SK-N-SH treated with all-trans-retinoic acid at 6 μM for 48 hours (cell line): Measurements from ENCODE around the gene KCNAB3.

Experiments
- GLIS3 ChIP-seq: fragments of 250-450 bp; sonication (Bioruptor Pico); IDR thresholded peaks from 2 replicates; pipeline ENCODE4 v1.5.0; 2020; ENCODE audit warnings: mild to moderate bottlenecking, moderate library complexity
- PATZ1 ChIP-seq: fragments of 250-450 bp; sonication (Bioruptor Pico); IDR thresholded peaks from 2 replicates; pipeline ENCODE4 v1.8.0; 2020; ENCODE audit warnings: mild to moderate bottlenecking, moderate library complexity, borderline replicate concordance
- ZC3H10 ChIP-seq: fragments of 250-450 bp; sonication (Bioruptor Pico); IDR thresholded peaks from 2 replicates; pipeline ENCODE4 v1.5.1; 2021; ENCODE audit warnings: mild to moderate bottlenecking, moderate library complexity
- ZFP3 ChIP-seq: fragments of 250-450 bp; sonication (Bioruptor Pico); IDR thresholded peaks from 2 replicates; pipeline ENCODE4 v1.5.0; 2020; ENCODE audit warnings: mild to moderate bottlenecking, moderate library complexity
- ZFP30 ChIP-seq: fragments of 450-650 bp; formaldehyde crosslinking; IDR thresholded peaks from 2 replicates; pipeline ENCODE4 v1.5.0; 2022; ENCODE audit warnings: mild to moderate bottlenecking, moderate library complexity

DNA sequence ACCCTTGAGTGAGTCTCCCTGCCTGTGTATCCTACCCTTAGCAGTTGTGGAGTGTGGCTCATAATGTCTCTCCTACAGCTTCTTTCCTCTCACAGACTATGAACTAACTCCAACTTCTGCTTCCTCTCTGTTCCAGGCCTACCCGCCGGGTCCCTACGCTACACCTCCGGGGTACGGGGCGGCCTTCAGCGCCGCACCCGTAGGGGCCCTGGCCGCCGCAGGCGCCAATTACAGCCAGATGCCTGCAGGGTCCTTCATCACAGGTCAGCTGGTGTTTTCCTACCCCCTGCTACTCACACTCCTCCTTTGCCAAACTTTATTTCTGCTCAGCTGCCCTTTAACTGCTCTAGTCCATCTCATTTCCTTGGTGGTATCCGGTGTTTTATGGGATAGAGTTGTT, 18.9 kb downstream of the KCNAB3 start:
- TF ChIP-seq GLIS3 (CRISPR knock-in tag): no peak
- no peak for TF ChIP-seq ZFP3 (CRISPR knock-in tag)
- TF ChIP-seq PATZ1 (CRISPR knock-in tag): no peak
- TF ChIP-seq ZC3H10: no peak
- TF ChIP-seq ZFP30 (CRISPR knock-in tag): no peak
